Activated CD4-positive, alpha-beta memory T cell treated with anti-CD3 and anti-CD28 coated beads, Interleukin-2, amount 10 ng/mL, durations not matched to agents 7 days and 5 days (primary cell): ENCODE measurements around the gene EIF4H. TPM values are rescaled to one million over a fixed set of nuclear protein-coding genes. Genes with fewer than 3 reads are reported as not detected.
"Not testable (repeated sequence)": the region's sequence is repeated elsewhere in the genome, so short reads cannot be mapped to it uniquely, and the experiment has no call there.

Source experiments
- CTCF ChIA-PET: fragments of 350-600 bp; sonication (Branson Sonifier 250); formaldehyde crosslinking; loops from one replicate; lab custom pipeline; 2021; ENCODE audit warnings: antibody characterized with exemption, inconsistent platforms; lab: Charles Lee
- POLR2A ChIA-PET: fragments of 350-600 bp; sonication (Branson Sonifier 250); formaldehyde crosslinking; loops from one replicate; lab custom pipeline; 2021; ENCODE audit warnings: antibody characterized with exemption; lab: Charles Lee
- DNase-seq: peaks from one replicate; pipeline ENCODE4 v3.0.0-alpha.2; 2020
- H3K27ac Mint-ChIP-seq: one replicate; pipeline ENCODE4 v1.8.0; 2021; ENCODE audit warnings: mild to moderate bottlenecking, mixed read lengths
- H3K27me3 Mint-ChIP-seq: one replicate; pipeline ENCODE4 v1.8.0; 2021; ENCODE audit warnings: mixed read lengths
- H3K36me3 Mint-ChIP-seq: one replicate; pipeline ENCODE4 v1.8.0; 2021; ENCODE audit warnings: low read depth, mixed read lengths
- H3K4me1 Mint-ChIP-seq: one replicate; pipeline ENCODE4 v1.8.0; 2021; ENCODE audit warnings: mixed read lengths
- H3K4me3 Mint-ChIP-seq: one replicate; pipeline ENCODE4 v1.8.0; 2021; ENCODE audit warnings: mild to moderate bottlenecking, mixed read lengths
- H3K9me3 Mint-ChIP-seq: one replicate; pipeline ENCODE4 v1.8.0; 2021; ENCODE audit warnings: mixed read lengths
- total RNA-seq, 2 experiments: library from RNA; stranded (reverse); gene quantifications; one replicate each; pipeline ENCODE4 v1.2.3, GENCODE V29; 2021

The EIF4H gene
- total RNA-seq, 2 experiments from 2014 or later: 295 to 320 TPM

DNA sequence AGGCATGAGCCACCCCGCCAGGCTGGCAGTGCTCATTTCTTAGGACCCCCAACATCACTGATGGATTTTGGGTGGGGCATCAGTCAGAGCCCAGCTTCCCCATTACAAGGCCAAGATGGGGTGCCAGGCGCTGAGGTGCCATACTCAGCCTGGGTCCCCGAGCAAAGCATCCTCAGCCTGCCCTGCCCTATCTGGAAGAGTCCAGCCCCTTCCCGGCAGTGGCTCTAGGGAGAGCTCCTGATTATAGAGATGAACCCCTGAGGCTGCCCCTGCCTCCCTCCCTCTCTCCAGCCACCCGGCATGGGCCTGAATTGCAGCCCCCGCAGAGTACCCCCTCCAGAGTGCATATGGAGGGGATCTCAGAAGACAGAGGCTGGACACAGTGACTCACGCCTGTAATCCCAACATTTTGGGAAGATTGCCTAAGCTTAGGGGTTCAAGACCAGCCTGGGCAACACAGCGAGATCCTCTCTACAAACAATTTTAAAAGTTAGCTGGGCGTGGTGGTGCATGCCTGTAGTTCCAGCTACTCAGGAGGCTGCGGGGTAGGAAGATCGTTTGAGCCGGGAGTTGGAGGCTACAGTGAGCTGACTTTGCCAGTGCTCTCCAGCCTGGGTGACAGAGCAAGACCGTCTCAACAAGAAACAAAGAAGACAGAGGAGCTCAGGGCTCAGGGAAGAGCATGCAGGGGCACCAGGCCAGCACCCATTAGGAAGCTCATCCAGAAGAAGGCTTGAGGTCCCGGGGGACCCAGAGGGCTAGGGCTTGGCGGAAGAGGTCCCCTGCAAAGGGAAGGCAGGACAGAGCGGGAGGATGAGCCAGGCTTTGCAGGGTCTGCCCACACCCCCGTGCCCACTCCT, 48.9 kb downstream of the EIF4H start:
- ChIA-PET POLR2A (no interaction called here), CTCF (interaction anchor here (1.4 kb wide), 1 partner anchor 17 kb away, joined by 5 read pairs; no protein-coding TSS in a partner anchor)
- no peak overlapping the region for H3K4me3 Mint-ChIP-seq

DNA sequence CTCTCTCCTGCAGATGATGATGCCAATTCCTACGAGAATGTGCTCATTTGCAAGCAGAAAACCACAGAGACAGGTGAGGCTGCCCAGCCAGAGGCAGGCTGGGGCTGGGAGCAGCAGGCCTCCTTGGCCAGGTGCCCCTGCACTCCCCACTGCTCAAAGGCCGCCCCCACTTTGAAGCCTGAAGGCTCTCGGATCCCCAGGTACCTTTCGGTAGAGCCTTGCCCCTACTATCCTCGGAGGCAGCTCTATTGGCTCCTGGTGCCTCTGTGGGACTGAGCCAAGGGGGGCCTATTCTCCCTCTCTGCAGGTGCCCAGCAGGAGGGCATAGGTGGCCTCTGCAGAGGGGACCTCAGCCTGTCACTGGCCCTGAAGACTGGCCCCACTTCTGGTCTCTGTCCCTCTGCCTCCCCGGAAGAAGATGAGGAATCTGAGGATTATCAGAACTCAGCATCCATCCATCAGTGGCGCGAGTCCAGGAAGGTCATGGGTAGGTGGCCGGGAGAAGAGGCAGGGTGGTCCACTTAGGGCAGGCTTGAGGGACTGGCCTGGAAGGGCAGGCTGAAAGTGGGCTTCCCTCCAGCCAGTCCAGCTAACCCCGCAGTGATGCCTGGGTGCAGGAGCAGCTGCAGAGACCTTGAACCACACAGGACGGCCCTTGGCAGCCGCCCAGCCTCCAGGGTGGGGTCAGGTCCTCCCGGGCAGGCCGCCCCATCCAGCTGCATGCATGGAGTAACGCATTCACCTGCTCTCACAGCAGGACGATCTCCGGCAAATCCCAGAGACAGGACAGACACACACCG, 49.8 kb downstream of the EIF4H start:
- POLR2A ChIA-PET: no interaction called here
- CTCF ChIA-PET: no interaction called here
- Mint-ChIP-seq H3K4me3 (no peak overlapping the region), H3K9me3 (no peaks in the 10 kb centered on the region), H3K36me3 (peaks cover 27% of the 10 kb centered on the region), H3K27ac (no peak overlapping the region), H3K27me3 (no peaks in the 10 kb centered on the region), H3K4me1 (peaks cover 9% of the 10 kb centered on the region)
- no peak for DNase-seq

More for the DNA sequence above, 48.9 kb downstream of the EIF4H start:
- Mint-ChIP-seq H3K27ac (no peak overlapping the region), H3K27me3 (no peaks in the 10 kb centered on the region), H3K4me1 (peaks cover 12% of the 10 kb centered on the region), H3K9me3 (no peaks in the 10 kb centered on the region), H3K36me3 (peaks cover 30% of the 10 kb centered on the region)
- no peak for DNase-seq

DNA sequence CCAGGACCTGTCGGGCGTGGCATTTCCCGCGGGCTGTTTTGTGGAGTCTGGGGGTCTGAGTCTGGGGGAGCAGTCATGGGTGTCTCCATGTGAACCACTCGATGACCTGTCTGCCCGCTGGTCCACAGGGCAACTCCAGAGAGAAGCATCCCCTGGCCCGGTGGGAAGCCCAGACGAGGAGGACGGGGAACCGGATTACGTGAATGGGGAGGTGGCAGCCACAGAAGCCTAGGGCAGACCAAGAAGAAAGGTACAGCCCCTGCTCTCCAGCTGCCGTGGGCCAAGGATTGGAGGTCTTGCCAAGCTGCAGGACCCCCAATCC, 50.3 kb downstream of the EIF4H start:
- DNase-seq: no peak
- CTCF ChIA-PET: no interaction called here
- H3K9me3 Mint-ChIP-seq: no peaks in the 10 kb centered on the region
- H3K27me3 Mint-ChIP-seq: no peaks in the 10 kb centered on the region
- peaks cover 10% of the 10 kb centered on the region for H3K4me1 Mint-ChIP-seq
- H3K27ac Mint-ChIP-seq: no peak overlapping the region
- POLR2A ChIA-PET: no interaction called here
- peaks cover 31% of the 10 kb centered on the region for H3K36me3 Mint-ChIP-seq
- no peak overlapping the region for H3K4me3 Mint-ChIP-seq

DNA sequence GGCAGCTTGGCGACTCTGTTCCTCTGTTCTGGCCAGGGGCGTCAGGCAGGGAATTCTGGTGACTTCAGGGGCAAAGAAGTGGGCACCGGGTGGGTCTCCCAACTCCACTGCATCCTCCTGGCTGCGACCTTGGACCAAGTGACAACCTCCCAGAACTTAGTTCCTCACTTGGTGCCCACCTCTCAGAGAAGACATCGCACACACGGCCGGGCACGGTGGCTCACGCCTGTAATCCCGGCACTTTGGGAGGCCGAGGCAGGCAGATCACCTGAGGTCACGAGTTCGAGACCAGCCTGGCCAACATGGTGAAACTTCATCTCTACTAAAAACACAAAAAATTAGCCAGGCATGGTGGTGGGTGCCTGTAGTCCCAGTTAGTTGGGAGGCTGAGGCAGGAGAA, 50.8 kb downstream of the EIF4H start:
- POLR2A ChIA-PET, H3K4me3 Mint-ChIP-seq: not testable (repeated sequence)

DNA sequence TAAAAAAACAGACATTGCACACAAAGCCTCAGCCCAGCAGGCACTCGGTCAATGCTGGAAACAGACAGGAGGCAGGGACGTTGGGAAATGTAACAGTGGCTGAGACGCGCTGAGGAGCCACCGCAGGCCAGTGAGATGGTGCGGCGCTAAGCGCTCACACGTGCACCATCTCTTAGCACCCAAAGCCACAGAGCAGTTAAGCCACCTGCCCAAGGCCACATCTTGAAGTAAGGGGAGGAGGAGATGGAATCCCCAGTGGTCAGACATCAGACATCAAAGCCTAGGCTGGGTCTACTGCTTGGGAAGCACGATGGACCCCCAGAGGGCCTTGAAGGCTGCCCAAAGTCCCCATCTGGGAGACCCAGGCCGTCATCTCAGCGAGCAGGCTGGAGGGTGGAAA, 51.2 kb downstream of the EIF4H start:
- Mint-ChIP-seq H3K27ac (no peak overlapping the region), H3K9me3 (no peaks in the 10 kb centered on the region), H3K4me3 (no peak overlapping the region), H3K4me1 (peaks cover 11% of the 10 kb centered on the region), H3K36me3 (peaks cover 35% of the 10 kb centered on the region), H3K27me3 (no peaks in the 10 kb centered on the region)
- ChIA-PET CTCF (no interaction called here), POLR2A (no interaction called here)
- DNase-seq: no peak

More for the DNA sequence above, 50.8 kb downstream of the EIF4H start:
- H3K27ac Mint-ChIP-seq, DNase-seq, H3K9me3 Mint-ChIP-seq, CTCF ChIA-PET, H3K27me3 Mint-ChIP-seq: not testable (repeated sequence)
- Mint-ChIP-seq H3K36me3 (peaks cover 33% of the 10 kb centered on the region), H3K4me1 (peaks cover 11% of the 10 kb centered on the region)

DNA sequence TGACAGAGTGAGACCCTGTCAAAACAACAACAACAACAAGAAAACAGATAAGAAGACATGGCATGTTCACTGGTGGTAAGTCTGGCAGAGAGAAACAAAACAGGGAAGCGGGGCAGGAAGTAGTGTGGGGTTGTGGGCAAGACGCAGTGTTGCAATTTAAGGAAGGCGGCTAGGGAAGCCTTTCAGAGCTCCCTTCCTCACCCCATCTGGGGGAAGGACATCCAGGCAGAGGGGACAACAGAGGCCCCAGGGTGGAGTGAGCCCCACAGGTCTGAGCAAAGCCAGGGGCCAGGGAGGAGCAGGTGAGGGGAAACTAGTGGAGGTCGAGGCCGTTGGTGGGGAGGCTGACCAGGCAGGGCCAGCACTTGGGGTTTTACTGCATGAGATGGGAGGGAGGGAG, 52.5 kb downstream of the EIF4H start:
- ChIA-PET CTCF (interaction anchor here (0.9 to 2.3 kb wide), 2 partner anchors 19 to 20 kb away, joined by 3 to 5 read pairs; no protein-coding TSS in a partner anchor), POLR2A (interaction anchor here (0.8 to 1.1 kb wide), 2 partner anchors 13 to 16 kb away, joined by 3 read pairs; no protein-coding TSS in a partner anchor)
- Mint-ChIP-seq H3K27me3 (no peaks in the 10 kb centered on the region), H3K36me3 (peaks cover 47% of the 10 kb centered on the region), H3K27ac (peak overlapping the region; percentile 69), H3K4me1 (peaks cover 18% of the 10 kb centered on the region), H3K9me3 (no peaks in the 10 kb centered on the region), H3K4me3 (no peak overlapping the region)
- no peak for DNase-seq

DNA sequence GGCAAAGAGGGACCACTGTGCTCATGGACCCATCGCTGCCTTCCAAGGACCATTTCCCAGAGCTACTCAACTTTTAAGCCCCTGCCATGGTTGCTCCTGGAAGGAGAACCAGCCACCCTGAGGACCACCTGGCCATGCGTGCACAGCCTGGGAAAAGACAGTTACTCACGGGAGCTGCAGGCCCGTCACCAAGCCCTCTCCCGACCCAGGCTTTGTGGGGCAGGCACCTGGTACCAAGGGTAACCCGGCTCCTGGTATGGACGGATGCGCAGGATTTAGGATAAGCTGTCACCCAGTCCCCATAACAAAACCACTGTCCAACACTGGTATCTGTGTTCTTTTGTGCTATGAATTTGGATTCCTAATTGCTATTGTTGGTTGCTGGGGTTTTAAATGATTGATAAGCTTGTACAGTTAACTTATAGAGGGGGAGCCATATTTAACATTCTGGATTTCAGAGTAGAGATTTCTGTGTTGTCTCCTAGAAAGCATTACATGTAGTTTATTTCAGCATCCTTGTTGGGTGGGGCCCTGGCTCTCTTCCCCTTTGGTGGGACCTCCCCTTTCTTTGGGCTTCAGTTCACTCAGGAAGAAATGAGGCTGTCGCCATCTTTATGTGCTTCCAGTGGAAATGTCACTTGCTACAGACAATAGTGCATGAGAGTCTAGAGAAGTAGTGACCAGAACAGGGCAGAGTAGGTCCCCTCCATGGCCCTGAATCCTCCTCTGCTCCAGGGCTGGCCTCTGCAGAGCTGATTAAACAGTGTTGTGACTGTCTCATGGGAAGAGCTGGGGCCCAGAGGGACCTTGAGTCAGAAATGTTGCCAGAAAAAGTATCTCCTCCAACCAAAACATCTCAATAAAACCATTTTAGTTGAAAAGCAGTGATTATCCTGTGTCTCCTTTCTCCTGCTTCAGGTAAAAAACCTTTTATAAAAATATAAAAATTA, 55.1 kb downstream of the EIF4H start:
- ChIA-PET POLR2A (interaction anchor here (0.8 to 2.5 kb wide), 2 partner anchors 11 kb away, joined by 3 to 7 read pairs; no protein-coding TSS in a partner anchor), CTCF (interaction anchor here (0.5 to 2.3 kb wide), 2 partner anchors 23 to 156 kb away, joined by 4 to 5 read pairs; no protein-coding TSS in a partner anchor)
- H3K27ac Mint-ChIP-seq: peak overlapping the region; percentile 35
- peaks cover 56% of the 10 kb centered on the region for H3K36me3 Mint-ChIP-seq
- no peak for DNase-seq
- H3K4me1 Mint-ChIP-seq: peaks cover 21% of the 10 kb centered on the region
- no peaks in the 10 kb centered on the region for H3K27me3 Mint-ChIP-seq
- H3K4me3 Mint-ChIP-seq: no peak overlapping the region
- no peaks in the 10 kb centered on the region for H3K9me3 Mint-ChIP-seq

DNA sequence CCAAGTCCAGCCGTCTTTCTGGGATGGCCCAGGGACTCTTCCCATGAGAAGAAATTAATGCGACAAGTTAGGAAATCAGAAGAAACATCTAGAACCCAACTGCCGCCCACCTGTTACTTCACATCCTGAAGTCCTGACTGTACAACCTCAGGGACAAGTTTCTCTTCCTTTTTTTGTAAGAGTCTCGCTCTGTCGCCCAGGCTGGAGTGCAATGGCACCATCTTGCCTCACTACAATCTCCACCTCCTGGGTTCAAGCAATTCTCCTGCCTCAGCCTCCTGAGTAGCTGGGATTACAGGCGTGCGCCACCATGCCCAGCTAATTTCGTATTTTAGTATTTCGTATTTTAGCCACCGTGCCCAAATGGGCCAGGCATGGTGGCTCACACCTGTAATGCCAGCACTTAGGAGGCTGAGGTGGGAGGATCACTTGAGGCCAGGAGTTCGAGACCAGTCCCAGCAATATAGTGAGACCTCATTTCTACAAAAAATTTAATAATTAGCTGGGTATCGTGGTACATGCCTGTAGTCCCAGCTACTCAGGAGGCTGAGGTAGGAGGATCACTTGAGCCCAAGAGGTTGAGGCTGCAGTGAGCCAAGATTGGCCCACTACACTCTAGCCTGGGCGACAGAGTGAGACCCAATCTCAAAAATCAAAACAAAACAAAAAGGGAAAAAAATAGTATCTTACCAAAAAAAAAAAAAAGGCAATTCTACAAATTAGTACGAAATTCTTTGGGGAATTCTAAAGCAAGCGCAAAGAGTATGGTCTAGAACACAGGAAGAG, 56.5 kb downstream of the EIF4H start:
- Mint-ChIP-seq H3K4me3 (no peak overlapping the region), H3K27me3 (no peaks in the 10 kb centered on the region), H3K4me1 (peaks cover 29% of the 10 kb centered on the region), H3K9me3 (no peaks in the 10 kb centered on the region), H3K36me3 (peaks cover 56% of the 10 kb centered on the region), H3K27ac (peak overlapping the region; percentile 28)
- ChIA-PET CTCF (no interaction called here), POLR2A (no interaction called here)
- DNase-seq: no peak

DNA sequence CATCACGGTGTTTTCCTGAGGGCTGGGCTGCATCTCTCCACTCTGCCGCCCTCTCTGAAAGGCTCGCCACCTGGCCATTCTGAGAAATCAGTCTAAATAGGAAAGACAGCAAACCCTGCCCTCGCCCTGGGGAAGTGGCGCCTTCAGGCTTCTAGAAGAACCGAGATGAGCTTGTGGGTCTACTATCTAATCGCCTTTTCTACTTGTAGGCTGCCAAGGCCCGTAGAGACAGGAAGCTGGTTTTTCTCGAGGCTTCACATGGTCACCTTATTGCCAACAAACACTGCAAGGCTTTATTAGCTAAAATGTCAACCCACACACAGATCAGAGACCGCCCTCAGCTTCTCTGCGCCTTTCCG, 57.1 kb downstream of the EIF4H start:
- Mint-ChIP-seq H3K36me3 (peaks cover 55% of the 10 kb centered on the region), H3K4me1 (peaks cover 33% of the 10 kb centered on the region), H3K9me3 (no peaks in the 10 kb centered on the region), H3K27ac (peak overlapping the region; percentile 28), H3K27me3 (no peaks in the 10 kb centered on the region), H3K4me3 (no peak overlapping the region)
- DNase-seq: no peak
- ChIA-PET POLR2A (no interaction called here), CTCF (no interaction called here)

DNA sequence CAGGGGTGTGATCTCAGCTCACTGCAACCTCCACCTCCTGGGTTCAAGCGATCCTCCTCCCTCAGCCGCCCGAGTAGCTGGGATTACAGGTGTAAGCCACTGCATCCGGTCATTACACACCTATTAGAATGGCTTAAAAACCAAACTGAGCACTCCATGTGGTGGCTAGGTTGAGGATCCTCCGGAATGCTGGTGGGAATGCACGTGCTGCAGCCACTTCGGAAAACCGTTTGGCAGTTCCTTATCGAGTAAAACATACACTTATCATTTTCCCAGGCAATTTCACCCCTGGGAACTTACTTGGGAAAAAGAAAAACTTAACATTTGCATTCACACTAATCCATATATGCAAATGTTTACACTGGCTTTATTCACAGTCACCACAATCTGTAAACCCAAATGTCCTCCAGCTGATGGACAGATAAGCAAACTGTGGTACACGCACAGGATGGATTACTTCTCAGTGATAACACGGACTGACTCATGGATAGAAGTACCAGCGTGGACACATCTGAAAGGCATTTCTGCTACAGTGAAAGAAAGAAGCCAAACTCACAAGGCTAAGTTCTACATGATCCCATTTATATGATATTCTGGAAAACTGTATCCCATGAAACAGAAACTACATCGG, 59.6 kb downstream of the EIF4H start:
- Mint-ChIP-seq H3K27me3 (no peaks in the 10 kb centered on the region), H3K36me3 (peaks cover 64% of the 10 kb centered on the region), H3K4me3 (no peak overlapping the region), H3K4me1 (peaks cover 37% of the 10 kb centered on the region), H3K9me3 (no peaks in the 10 kb centered on the region), H3K27ac (no peak overlapping the region)
- ChIA-PET POLR2A (no interaction called here), CTCF (no interaction called here)
- no peak for DNase-seq

DNA sequence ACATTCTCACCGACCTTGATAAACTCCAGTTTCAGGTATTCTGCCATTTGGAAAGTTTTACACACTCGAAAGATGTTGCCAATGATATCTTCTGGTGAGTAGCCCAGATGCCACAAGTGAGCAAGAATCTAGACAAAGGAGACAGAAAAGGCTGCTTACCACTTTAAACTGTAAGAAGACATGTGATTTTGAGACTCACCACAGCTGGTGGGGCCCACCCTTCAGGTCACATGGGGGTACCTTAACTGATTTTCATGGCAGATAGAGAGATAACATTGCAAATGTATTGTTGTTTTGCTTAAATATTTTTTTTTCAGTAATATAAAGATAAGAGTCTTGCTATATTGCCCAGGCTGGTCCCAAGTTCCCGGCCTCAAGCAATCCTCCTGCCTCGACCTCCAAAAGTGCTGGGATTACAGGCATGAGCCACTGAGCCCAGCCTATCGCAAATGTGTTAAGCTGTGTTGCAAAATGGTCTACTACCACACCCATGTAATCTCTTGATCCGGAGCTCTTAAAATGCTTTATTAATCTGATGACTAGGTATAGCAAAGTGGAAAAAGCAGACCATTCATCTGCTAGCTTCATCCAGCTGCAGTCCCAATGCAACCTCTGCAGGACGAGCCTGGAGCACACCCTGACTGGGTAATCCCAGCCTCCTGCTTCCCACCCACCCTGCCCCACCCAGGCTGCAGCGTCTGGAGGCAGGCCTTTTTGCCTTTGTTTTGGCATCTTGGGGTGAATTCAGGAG, 61.5 kb downstream of the EIF4H start:
- no peak for DNase-seq
- Mint-ChIP-seq H3K4me3 (no peak overlapping the region), H3K4me1 (peaks cover 35% of the 10 kb centered on the region), H3K36me3 (peaks cover 59% of the 10 kb centered on the region), H3K27ac (peak overlapping the region; percentile 61), H3K27me3 (no peaks in the 10 kb centered on the region), H3K9me3 (no peaks in the 10 kb centered on the region)
- CTCF ChIA-PET: interaction anchor here (0.6 to 2.5 kb wide), 5 partner anchors 17 to 68 kb away, joined by 3 to 11 read pairs (median 4); no protein-coding TSS in a partner anchor
- POLR2A ChIA-PET: interaction anchor here (0.6 to 1.6 kb wide), 7 partner anchors 9 to 61 kb away, joined by 3 to 4 read pairs (median 3); no protein-coding TSS in a partner anchor
